Choroid plexus epithelial cell (primary cell): ENCODE measurements around the gene RBMXL3.
"Not testable (repeated sequence)": the region's sequence is repeated elsewhere in the genome, so short reads cannot be mapped to it uniquely, and the experiment has no call there.

Experiments
- DNase-seq: peaks from one replicate; pipeline ENCODE4 v3.0.0-alpha.2; 2010; ENCODE audit warnings: low read depth
- H3K4me3 ChIP-seq: 2 replicates; pipeline ENCODE4 v1.5.1; 2011; ENCODE audit warnings: low read depth, mild to moderate bottlenecking, control low read depth, low read length, moderate library complexity
- TF ChIP-seq, protein P1 (sequence below): conservative IDR thresholded peaks from 2 replicates; pipeline ENCODE4 v1.5.1; 2011; ENCODE audit warnings: low read depth, mild to moderate bottlenecking, control low read depth, inconsistent platforms, low read length, moderate library complexity

RBMXL3 gene

DNA sequence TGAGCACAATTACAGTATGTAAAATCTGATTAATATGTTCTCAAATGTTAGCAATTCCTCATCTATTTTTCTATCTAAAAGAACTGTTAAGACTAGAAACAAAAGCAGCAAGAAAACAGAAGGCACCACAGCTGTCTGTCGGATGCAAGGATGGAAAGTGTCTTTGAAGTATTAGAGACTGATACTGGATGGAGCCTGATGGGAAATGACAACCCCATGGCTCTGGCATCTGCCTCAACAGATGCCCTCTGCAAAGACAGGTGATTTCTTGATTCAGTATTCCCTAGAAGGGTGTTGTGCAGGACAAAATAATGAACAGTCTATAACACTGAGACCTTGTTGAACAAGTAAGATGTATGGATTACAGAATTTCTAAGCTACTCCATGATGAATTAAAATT lies 24.9 kb downstream of the RBMXL3 start:
- H3K4me3 ChIP-seq = no peak overlapping the region
- TF ChIP-seq, protein P1, sequence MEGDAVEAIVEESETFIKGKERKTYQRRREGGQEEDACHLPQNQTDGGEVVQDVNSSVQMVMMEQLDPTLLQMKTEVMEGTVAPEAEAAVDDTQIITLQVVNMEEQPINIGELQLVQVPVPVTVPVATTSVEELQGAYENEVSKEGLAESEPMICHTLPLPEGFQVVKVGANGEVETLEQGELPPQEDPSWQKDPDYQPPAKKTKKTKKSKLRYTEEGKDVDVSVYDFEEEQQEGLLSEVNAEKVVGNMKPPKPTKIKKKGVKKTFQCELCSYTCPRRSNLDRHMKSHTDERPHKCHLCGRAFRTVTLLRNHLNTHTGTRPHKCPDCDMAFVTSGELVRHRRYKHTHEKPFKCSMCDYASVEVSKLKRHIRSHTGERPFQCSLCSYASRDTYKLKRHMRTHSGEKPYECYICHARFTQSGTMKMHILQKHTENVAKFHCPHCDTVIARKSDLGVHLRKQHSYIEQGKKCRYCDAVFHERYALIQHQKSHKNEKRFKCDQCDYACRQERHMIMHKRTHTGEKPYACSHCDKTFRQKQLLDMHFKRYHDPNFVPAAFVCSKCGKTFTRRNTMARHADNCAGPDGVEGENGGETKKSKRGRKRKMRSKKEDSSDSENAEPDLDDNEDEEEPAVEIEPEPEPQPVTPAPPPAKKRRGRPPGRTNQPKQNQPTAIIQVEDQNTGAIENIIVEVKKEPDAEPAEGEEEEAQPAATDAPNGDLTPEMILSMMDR = no peak
- no peak for DNase-seq

DNA sequence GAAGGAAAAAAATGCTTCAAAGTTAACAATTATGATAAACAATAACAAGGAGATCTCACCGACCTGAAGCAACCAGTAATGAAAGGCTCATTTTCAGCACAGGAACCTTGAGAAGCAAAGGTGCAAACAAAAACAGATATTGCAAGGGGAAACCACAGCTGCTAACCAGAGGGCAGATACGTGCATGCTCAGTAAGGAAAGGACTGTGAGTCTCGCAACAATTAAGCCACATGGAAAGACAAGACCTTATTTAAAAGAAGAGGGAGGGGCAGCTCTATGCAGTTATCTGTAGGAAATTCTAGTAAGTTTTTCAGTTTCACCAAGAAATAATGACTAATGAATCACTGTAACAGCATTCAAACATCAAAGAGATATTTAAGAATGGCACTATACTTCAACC lies 25.4 kb downstream of the RBMXL3 start:
- TF ChIP-seq, protein P1 = no peak
- no peak for DNase-seq
- H3K4me3 ChIP-seq = no peak overlapping the region

DNA sequence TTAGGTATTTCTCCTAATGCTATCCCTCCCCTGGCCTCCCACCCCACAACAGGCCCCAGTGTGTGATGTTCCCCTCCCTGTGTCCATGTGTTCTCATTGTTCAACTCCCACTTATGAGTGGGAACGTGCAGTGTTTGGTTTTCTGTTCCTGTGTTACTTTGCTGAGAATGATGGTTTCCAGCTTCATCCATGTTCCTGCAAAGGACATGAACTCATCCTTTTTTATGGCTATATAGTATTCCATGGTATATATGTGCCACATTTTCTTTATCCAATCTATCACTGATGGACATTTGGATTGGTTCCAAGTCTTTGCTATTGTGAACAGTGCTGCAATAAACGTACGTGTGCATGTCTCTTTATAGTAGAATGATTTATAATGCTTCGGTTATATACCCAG lies 28.1 kb downstream of the RBMXL3 start:
- not testable (repeated sequence) for H3K4me3 ChIP-seq, DNase-seq

DNA sequence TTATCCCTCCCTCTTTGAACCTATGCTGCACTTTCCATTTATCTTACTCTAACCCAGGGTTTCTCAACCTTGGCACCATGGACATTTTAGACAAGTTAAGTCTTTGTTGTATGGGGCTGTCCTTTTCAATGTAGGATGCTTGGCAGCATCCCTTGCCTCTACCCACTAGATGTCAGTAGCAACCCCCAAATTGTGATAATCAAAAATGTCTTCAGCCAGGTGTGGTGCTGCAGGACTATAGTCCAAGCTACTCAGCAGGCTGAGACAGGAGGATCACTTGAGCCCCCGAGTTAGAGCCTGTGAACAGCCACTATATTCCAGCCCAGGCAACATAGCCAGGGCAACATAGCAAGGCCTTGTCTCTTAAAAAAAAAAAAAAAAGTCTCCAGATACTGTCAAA lies 37.7 kb downstream of the RBMXL3 start:
- H3K4me3 ChIP-seq = no peak overlapping the region
- DNase-seq = peak; percentile 54
- TF ChIP-seq, protein P1 = peak; percentile 69

DNA sequence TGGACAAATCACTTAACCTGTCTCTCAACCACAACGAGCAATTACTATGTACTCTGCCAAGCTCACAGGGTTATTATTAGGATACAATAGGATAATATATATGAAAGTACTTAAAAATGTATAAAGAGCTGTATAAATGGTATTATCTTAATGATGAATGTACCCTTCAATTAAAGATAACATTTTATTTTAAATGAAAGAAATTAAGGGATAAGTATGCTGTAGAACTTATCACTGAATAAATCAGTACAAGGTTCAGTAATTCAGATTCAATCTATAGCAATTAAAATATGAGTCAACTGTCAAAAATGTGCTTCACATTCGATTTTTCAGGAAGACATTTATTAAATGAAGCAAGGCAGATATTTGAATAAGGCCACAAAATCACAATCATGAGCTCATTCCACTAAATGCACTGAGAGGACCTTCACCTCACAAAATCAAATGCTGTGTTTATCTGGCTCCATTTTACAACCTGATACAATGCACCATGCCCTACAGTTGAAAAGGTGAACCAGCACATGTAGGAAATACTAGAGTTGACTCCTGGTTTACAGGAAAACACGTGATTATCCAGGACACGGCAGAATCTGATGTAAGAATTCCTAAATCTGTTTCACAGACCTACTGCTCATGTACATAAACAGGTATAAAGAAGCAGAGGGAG lies 40.3 kb downstream of the RBMXL3 start:
- H3K4me3 ChIP-seq = no peak overlapping the region
- TF ChIP-seq, protein P1 = no peak
- peak; percentile 3 for DNase-seq

DNA sequence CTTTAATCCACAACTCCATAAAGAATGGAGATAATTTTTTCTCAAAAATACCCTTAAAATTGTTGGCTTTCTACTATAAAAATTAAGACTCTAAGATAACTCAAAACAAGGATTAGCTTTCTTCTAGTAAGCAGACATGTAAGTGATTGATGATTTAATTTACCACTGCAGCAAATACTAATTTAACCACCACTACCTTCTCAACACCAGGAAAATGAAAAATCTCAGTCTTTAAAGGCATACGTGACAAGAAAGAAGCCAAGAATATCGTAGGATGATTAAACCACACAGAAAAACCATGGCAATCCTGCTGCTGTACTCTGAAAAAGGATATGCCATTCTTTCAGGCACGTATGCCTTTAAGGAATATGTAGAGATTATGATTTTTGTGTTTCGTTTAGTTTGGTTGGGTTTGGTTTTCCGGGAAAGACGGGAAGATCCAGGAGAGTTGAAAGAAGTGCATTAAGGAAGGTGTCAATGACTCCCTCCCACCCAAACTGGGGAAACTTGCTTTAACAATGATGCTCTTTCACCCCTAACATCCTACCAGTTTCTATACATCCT lies 43.8 kb downstream of the RBMXL3 start:
- peak overlapping the region; percentile 69 for H3K4me3 ChIP-seq
- TF ChIP-seq, protein P1 = no peak
- DNase-seq = peak; percentile 4

DNA sequence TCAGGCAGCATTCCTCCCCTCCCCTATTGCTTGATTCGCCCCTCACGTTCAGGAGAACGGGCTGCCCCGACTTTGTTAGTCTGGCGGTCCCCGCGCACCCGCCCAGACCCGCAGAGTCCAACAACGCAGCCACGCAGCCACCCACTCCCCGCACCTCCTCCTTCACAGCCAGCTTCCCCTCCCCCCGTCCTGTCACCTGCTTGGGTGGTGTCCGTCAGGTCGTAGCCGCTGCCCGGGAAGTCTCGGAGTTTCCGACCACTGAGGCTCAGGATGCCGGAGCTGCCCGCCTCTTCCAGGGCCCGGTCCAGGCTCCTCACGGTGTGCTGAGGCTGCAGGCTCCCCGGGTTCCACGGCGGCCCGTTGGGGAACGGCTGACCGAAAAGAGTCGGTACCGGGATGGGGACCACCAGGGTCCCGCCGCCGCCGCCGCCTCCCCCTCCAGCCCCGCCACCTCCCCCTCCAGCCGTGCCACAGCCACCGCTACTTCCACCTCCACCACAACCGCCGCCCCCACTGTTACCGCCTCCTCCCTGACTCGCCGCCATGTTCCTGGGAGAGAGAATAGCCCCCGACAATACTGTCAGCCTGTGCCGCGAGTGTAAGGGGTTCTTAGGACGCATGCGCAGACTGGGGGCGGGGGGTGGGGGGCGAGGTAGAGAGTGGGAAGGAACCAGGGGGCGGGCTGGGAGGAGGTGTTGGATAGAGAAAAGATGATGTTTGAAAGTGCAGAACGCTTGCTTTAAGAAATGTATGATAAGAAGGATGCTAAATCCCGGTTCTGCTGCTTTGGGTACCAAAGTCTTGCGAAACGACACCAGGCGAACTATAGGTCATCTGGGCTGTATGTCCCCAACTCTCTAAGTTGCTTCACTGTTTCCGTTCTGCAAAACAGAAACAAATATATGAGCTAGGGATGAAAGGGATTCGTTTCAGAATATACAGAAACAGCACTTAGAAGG lies 44.6 kb downstream of the RBMXL3 start, which contains the start of gene LRCH2:
Gene LRCH2, minus strand, starts transcription at position 600 of the 959 bp plus-strand sequence. Its CDS starts 55 bp downstream, at position 545.
- DNase-seq = peak; percentile 39
- peak within 1 kb of the TSS; percentile 69 for H3K4me3 ChIP-seq
- TF ChIP-seq, protein P1 = no peak
